ENCODE data around the gene BAAT.

Gene BAAT

DNA sequence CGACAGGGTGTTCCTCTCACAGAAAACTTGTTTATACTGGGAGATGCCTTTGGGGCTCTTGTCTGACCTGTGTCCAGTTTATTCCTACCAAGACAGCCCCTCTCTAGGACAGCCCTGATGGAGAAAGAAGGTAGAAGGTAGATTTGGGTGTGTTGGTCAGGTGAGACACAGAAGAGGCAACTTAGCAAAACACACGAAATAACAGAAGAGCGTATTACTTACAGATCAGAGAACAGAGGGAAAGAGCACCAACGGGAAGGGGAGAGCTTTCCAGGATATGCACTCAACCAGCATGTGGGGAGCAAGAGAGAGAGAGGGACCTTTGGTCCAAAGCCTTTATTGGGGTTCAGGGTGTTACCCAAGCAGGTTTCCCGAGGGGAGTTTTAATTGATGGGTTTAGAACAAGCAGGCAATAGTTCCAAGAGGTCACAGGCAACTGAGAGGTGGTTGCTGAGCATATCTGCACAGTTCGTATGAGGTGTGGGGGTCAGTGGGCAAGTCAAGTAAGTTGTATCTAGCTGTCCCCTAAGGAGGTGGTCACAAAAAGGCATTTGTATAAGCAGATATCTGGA lies 31.8 kb downstream of the BAAT start:
- Histone ChIP-seq H3K79me2 (ENCODE audit: insufficient read depth, low read length) (no peaks in the 10 kb centered on the region), H3K9ac (ENCODE audit: low read length) (no peak overlapping the region), H3K27ac (ENCODE audit: low read depth, low read length) (no peak overlapping the region), H4K20me1 (ENCODE audit: low read depth, low read length) (no peaks in the 10 kb centered on the region), H3K36me3 (ENCODE audit: low read length) (no peaks in the 10 kb centered on the region), H2AFZ (ENCODE audit: low read depth, low read length, severe bottlenecking) (no peak overlapping the region), H3K9me2 (replicated peaks; ENCODE audit: insufficient read depth, low read length) (no peaks in the 10 kb centered on the region), H3K27me3 (ENCODE audit: low read length) (no peaks in the 10 kb centered on the region), H3K4me2 (ENCODE audit: low read depth, low read length, poor library complexity, severe bottlenecking) (no peak overlapping the region), H3K9me3 (ENCODE audit: insufficient read depth, low read length) (no peaks in the 10 kb centered on the region), H3K4me3 (ENCODE audit: insufficient read depth, low read length, poor library complexity, severe bottlenecking) (no peak overlapping the region), H3F3A (ENCODE audit: insufficient read depth) (no peaks in the 10 kb centered on the region)
- TF ChIP-seq EZH2phosphoT487 (conservative IDR thresholded peaks at IDR 0.05; ENCODE audit: low read length): no peak
- TF ChIP-seq, protein P1, sequence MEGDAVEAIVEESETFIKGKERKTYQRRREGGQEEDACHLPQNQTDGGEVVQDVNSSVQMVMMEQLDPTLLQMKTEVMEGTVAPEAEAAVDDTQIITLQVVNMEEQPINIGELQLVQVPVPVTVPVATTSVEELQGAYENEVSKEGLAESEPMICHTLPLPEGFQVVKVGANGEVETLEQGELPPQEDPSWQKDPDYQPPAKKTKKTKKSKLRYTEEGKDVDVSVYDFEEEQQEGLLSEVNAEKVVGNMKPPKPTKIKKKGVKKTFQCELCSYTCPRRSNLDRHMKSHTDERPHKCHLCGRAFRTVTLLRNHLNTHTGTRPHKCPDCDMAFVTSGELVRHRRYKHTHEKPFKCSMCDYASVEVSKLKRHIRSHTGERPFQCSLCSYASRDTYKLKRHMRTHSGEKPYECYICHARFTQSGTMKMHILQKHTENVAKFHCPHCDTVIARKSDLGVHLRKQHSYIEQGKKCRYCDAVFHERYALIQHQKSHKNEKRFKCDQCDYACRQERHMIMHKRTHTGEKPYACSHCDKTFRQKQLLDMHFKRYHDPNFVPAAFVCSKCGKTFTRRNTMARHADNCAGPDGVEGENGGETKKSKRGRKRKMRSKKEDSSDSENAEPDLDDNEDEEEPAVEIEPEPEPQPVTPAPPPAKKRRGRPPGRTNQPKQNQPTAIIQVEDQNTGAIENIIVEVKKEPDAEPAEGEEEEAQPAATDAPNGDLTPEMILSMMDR (IDR thresholded peaks at IDR 0.05; ENCODE audit: insufficient read depth, low read length, poor library complexity, severe bottlenecking): no peak

DNA sequence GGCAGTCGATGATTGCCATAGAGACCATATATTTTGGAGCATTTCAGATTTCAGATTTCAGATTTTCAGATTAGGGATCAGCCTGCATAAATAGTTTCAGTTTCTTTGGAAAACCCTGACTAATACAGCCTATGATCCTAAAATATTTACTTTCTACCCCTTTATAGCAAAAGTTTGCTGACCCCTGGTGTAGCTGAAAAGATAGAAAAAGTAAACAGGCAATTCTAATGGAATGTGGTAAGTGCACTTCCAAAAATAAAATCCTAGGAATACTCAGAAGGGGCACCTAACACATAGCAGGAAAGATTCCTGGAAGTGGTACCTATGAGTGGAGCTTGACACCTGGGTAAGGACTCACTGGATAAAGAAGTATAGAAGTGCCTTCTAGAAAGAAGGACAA lies 34.5 kb downstream of the BAAT start:
- H3K9me3 ChIP-seq (ENCODE audit: insufficient read depth, low read length): no peaks in the 10 kb centered on the region
- no peak overlapping the region for H3K4me3 ChIP-seq (ENCODE audit: insufficient read depth, low read length, poor library complexity, severe bottlenecking)
- H3K9me2 ChIP-seq (replicated peaks; ENCODE audit: insufficient read depth, low read length): no peaks in the 10 kb centered on the region
- TF ChIP-seq, protein P1 (IDR thresholded peaks at IDR 0.05; ENCODE audit: insufficient read depth, low read length, poor library complexity, severe bottlenecking): no peak
- no peak for TF ChIP-seq EZH2phosphoT487 (conservative IDR thresholded peaks at IDR 0.05; ENCODE audit: low read length)
- no peak overlapping the region for H3K27ac ChIP-seq (ENCODE audit: low read depth, low read length)
- H3K9ac ChIP-seq (ENCODE audit: low read length): no peak overlapping the region
- no peak overlapping the region for H3K4me2 ChIP-seq (ENCODE audit: low read depth, low read length, poor library complexity, severe bottlenecking)
- no peaks in the 10 kb centered on the region for H3K27me3 ChIP-seq (ENCODE audit: low read length)
- H3K79me2 ChIP-seq (ENCODE audit: insufficient read depth, low read length): no peaks in the 10 kb centered on the region
- no peaks in the 10 kb centered on the region for H4K20me1 ChIP-seq (ENCODE audit: low read depth, low read length)
- H2AFZ ChIP-seq (ENCODE audit: low read depth, low read length, severe bottlenecking): no peak overlapping the region
- no peaks in the 10 kb centered on the region for H3K36me3 ChIP-seq (ENCODE audit: low read length)
- no peaks in the 10 kb centered on the region for H3F3A ChIP-seq (ENCODE audit: insufficient read depth)

DNA sequence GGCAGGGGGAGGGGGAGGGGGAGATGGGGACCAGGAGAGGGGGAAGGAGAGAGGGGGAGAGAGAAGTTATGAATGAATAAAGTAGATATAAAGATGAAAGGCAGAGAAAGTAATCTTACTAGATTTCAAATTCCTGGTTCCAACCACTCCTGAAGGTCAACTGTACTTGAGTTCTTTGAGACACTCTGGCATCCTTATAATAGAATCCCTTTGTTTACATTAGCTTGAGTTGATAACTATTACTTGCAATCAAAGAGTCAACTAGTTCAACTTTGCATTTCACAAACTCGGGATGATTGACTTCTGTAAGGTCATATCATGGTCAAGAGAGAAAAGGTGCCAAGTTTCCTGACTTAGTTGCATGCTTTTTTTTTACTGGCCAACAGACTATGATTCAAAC lies 42.2 kb downstream of the BAAT start:
- no peak for TF ChIP-seq EZH2phosphoT487 (conservative IDR thresholded peaks at IDR 0.05; ENCODE audit: low read length)
- H3K27ac ChIP-seq (ENCODE audit: low read depth, low read length): no peak overlapping the region
- no peaks in the 10 kb centered on the region for H4K20me1 ChIP-seq (ENCODE audit: low read depth, low read length)
- H3F3A ChIP-seq (ENCODE audit: insufficient read depth): no peaks in the 10 kb centered on the region
- no peak overlapping the region for H2AFZ ChIP-seq (ENCODE audit: low read depth, low read length, severe bottlenecking)
- no peaks in the 10 kb centered on the region for H3K79me2 ChIP-seq (ENCODE audit: insufficient read depth, low read length)
- no peak overlapping the region for H3K4me2 ChIP-seq (ENCODE audit: low read depth, low read length, poor library complexity, severe bottlenecking)
- no peak overlapping the region for H3K4me3 ChIP-seq (ENCODE audit: insufficient read depth, low read length, poor library complexity, severe bottlenecking)
- no peaks in the 10 kb centered on the region for H3K9me2 ChIP-seq (replicated peaks; ENCODE audit: insufficient read depth, low read length)
- no peaks in the 10 kb centered on the region for H3K36me3 ChIP-seq (ENCODE audit: low read length)
- no peaks in the 10 kb centered on the region for H3K27me3 ChIP-seq (ENCODE audit: low read length)
- H3K9ac ChIP-seq (ENCODE audit: low read length): no peak overlapping the region
- no peaks in the 10 kb centered on the region for H3K9me3 ChIP-seq (ENCODE audit: insufficient read depth, low read length)

DNA sequence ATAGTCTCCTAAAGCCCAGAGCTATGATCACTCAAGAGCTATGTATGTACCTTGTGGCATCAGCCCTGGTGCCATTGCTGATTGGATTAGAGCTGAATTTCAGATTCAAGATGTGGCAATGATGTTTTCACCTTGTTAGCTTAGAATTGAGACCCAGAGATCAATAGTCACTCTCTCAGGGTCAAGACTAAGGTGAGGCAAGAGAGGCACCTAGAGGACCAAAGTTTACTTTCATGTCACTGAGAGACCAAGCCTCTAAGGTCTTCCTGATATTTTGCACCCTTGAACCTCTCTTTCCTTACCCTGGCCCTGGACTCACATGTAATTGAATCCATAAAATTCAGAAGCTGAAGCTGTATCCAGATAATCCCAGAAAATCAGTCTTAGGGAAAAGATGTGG lies 42.8 kb downstream of the BAAT start:
- no peak overlapping the region for H3K27ac ChIP-seq (ENCODE audit: low read depth, low read length)
- no peaks in the 10 kb centered on the region for H4K20me1 ChIP-seq (ENCODE audit: low read depth, low read length)
- no peak overlapping the region for H3K4me2 ChIP-seq (ENCODE audit: low read depth, low read length, poor library complexity, severe bottlenecking)
- no peaks in the 10 kb centered on the region for H3K9me2 ChIP-seq (replicated peaks; ENCODE audit: insufficient read depth, low read length)
- no peak for TF ChIP-seq EZH2phosphoT487 (conservative IDR thresholded peaks at IDR 0.05; ENCODE audit: low read length)
- TF ChIP-seq, protein P1 (IDR thresholded peaks at IDR 0.05; ENCODE audit: insufficient read depth, low read length, poor library complexity, severe bottlenecking): no peak
- no peaks in the 10 kb centered on the region for H3K27me3 ChIP-seq (ENCODE audit: low read length)
- H3K79me2 ChIP-seq (ENCODE audit: insufficient read depth, low read length): no peaks in the 10 kb centered on the region
- no peak overlapping the region for H2AFZ ChIP-seq (ENCODE audit: low read depth, low read length, severe bottlenecking)
- no peaks in the 10 kb centered on the region for H3K9me3 ChIP-seq (ENCODE audit: insufficient read depth, low read length)
- H3K9ac ChIP-seq (ENCODE audit: low read length): no peak overlapping the region
- H3F3A ChIP-seq (ENCODE audit: insufficient read depth): no peaks in the 10 kb centered on the region
- H3K36me3 ChIP-seq (ENCODE audit: low read length): no peaks in the 10 kb centered on the region
- H3K4me3 ChIP-seq (ENCODE audit: insufficient read depth, low read length, poor library complexity, severe bottlenecking): no peak overlapping the region

Measured in SU-DHL-6 (cell line).